GM12878 (cell line): ENCODE measurements around the gene DNMT3A. TPM values are rescaled to one million over a fixed set of nuclear protein-coding genes. Genes with fewer than 3 reads are reported as not detected.

Experiments
- ATAC-seq: fragments of 200-7000 bp; cut with Tn5 transposase; 3 replicates; pipeline ENCODE4 v1.9.1; 2020; ENCODE audit warnings: mild to moderate bottlenecking, moderate library complexity
- BruUV-seq: library from RNA; stranded (reverse); fragments of 400-500 nt; replicated peaks from 2 replicates; lab custom pipeline; 2021; lab: Mats Ljungman, UMichigan
- CTCF ChIA-PET: fragments of 300-600 bp; sonication (Branson Sonifier 250); formaldehyde crosslinking; extraction: SDS; loops from one replicate; lab custom pipeline; 2021; ENCODE audit warnings: inconsistent platforms; lab: Yijun Ruan, JAX
- POLR2A ChIA-PET: fragments of 350-600 bp; formaldehyde crosslinking; extraction: SDS; loops from one replicate; lab custom pipeline; 2021; ENCODE audit warnings: inconsistent platforms; lab: Charles Lee
- RAD21 ChIA-PET: fragments of 300-600 bp; sonication (Branson Sonifier 250); formaldehyde crosslinking; loops from one replicate; lab custom pipeline; 2023; ENCODE audit warnings: antibody characterized with exemption; ENCODE audit not compliant: unreplicated experiment; lab: Charles Lee
- SMC1A ChIA-PET: fragments of 300-600 bp; sonication (Branson Sonifier 250); formaldehyde crosslinking; loops from one replicate; lab custom pipeline; 2023; ENCODE audit not compliant: unreplicated experiment, uncharacterized antibody; lab: Charles Lee
- DNase-seq: peaks from one replicate; pipeline ENCODE4 v3.0.0-alpha.2; 2011; ENCODE audit warnings: low read depth, low spot score
- FAIRE-seq: peaks from 3 replicates; lab custom pipeline; 2011; peaks lifted over from hg19 to GRCh38; lab: Jason Lieb, UNC
- H2AFZ ChIP-seq: 2 replicates; pipeline ENCODE4 v1.6.0; 2011; ENCODE audit warnings: low read depth, low read length, control low read depth; ENCODE audit not compliant: control insufficient read depth
- H3K27ac ChIP-seq: 2 replicates; pipeline ENCODE4 v1.5.1; 2011; ENCODE audit warnings: control low read depth; ENCODE audit not compliant: control insufficient read depth, insufficient read depth
- H3K27me3 ChIP-seq, 2 experiments: replicated peaks in 1 of 2; 2 replicates each; pipeline versions ENCODE4 v1.6.0 to v1.6.1; 2011; ENCODE audit warnings: low read length in 1 of 2; ENCODE audit not compliant: control insufficient read depth in 2 of 2, insufficient read depth in 2 of 2
- H3K36me3 ChIP-seq, 2 experiments: 2 replicates each; pipeline ENCODE4 v1.5.1; 2011; ENCODE audit warnings: low read length in 1 of 2; ENCODE audit not compliant: control insufficient read depth in 2 of 2, insufficient read depth in 2 of 2
- H3K4me1 ChIP-seq: 2 replicates; pipeline ENCODE4 v1.6.1; 2011; ENCODE audit warnings: mild to moderate bottlenecking, low read length, moderate library complexity, mixed read lengths; ENCODE audit not compliant: control insufficient read depth, insufficient read depth
- H3K4me2 ChIP-seq: 2 replicates; pipeline ENCODE4 v1.6.0; 2011; ENCODE audit warnings: control low read depth; ENCODE audit not compliant: control insufficient read depth, insufficient read depth
- H3K4me3 ChIP-seq: fragments of 200-600 bp; sonication (generic); 2 replicates; pipeline ENCODE4 v1.5.1; 2016
- H3K79me2 ChIP-seq: 2 replicates; pipeline ENCODE4 v1.6.0; 2011; ENCODE audit warnings: low read length; ENCODE audit not compliant: control insufficient read depth, insufficient read depth
- H3K9ac ChIP-seq: 2 replicates; pipeline ENCODE4 v1.8.0; 2011; ENCODE audit warnings: low read length, control low read depth, mixed read lengths; ENCODE audit not compliant: control insufficient read depth, insufficient read depth
- H3K9me3 ChIP-seq: replicated peaks from 3 replicates; pipeline ENCODE4 v1.5.1; 2011; ENCODE audit warnings: mild to moderate bottlenecking, low read length; ENCODE audit not compliant: control insufficient read depth, insufficient read depth
- H4K20me1 ChIP-seq: 2 replicates; pipeline ENCODE4 v1.6.0; 2011; ENCODE audit not compliant: control insufficient read depth, insufficient read depth
- BACH1 ChIP-seq: fragments of 450-650 bp; IDR thresholded peaks from 2 replicates; pipeline ENCODE4 v1.6.1; 2017; ENCODE audit warnings: mild to moderate bottlenecking, borderline replicate concordance
- BCL11A ChIP-seq: IDR thresholded peaks from 2 replicates; pipeline ENCODE4 v1.6.1; 2011; ENCODE audit warnings: low read depth, low read length
- BRCA1 ChIP-seq: IDR thresholded peaks from 2 replicates; pipeline ENCODE4 v1.6.1; 2011; ENCODE audit warnings: low read depth, low read length, improper control_type of control experiment
- CBFB ChIP-seq: IDR thresholded peaks from 2 replicates; pipeline ENCODE4 v1.6.1; 2016; ENCODE audit warnings: antibody characterized with exemption, low read depth
- CHD1 ChIP-seq: IDR thresholded peaks from 2 replicates; pipeline ENCODE4 v1.6.1; 2012; ENCODE audit warnings: low read depth, low read length, improper control_type of control experiment
- CREM ChIP-seq: IDR thresholded peaks from 2 replicates; pipeline ENCODE4 v1.6.1; 2014; ENCODE audit warnings: antibody characterized with exemption, low read depth
- EP300 ChIP-seq, 2 experiments: fragments of 150-350 bp in 1 of 2; IDR thresholded peaks; 2 replicates each; pipeline ENCODE4 v1.6.1; 2011 to 2012; ENCODE audit warnings: low read depth in 2 of 2, low read length in 2 of 2, borderline replicate concordance in 1 of 2, improper control_type of control experiment in 1 of 2, inconsistent platforms in 1 of 2; ENCODE audit not compliant: control insufficient read depth in 1 of 2
- MTA3 ChIP-seq: IDR thresholded peaks from 2 replicates; pipeline ENCODE4 v1.6.1; 2012; ENCODE audit warnings: low read length, inconsistent platforms, borderline replicate concordance
- MYB ChIP-seq: fragments of 150-350 bp; IDR thresholded peaks from 2 replicates; pipeline ENCODE4 v1.6.1; 2014; ENCODE audit warnings: mild to moderate bottlenecking, low read depth, low read length, borderline replicate concordance
- NFYA ChIP-seq: IDR thresholded peaks from 2 replicates; pipeline ENCODE4 v1.6.1; 2011; ENCODE audit warnings: low read depth, mild to moderate bottlenecking, low read length, improper control_type of control experiment, borderline replicate concordance
- NR2C1 ChIP-seq: fragments of 450-650 bp; IDR thresholded peaks from 2 replicates; pipeline ENCODE4 v1.6.1; 2017; ENCODE audit warnings: antibody characterized with exemption, mild to moderate bottlenecking, moderate library complexity
- NR2F1 ChIP-seq: fragments of 450-650 bp; conservative IDR thresholded peaks from 2 replicates; pipeline ENCODE4 v1.6.1; 2017; ENCODE audit warnings: mild to moderate bottlenecking
- PAX5 ChIP-seq: IDR thresholded peaks from 2 replicates; pipeline ENCODE4 v1.6.1; 2011; ENCODE audit warnings: low read depth, low read length, borderline replicate concordance
- SMAD1 ChIP-seq: fragments of 450-650 bp; IDR thresholded peaks from 2 replicates; pipeline ENCODE4 v1.6.1; 2018; ENCODE audit warnings: mild to moderate bottlenecking, low read depth; ENCODE audit not compliant: partially characterized antibody
- SMARCA5 ChIP-seq: fragments of 450-650 bp; IDR thresholded peaks from 2 replicates; pipeline ENCODE4 v1.6.1; 2017; ENCODE audit warnings: mild to moderate bottlenecking
- SREBF2 ChIP-seq: IDR thresholded peaks from 2 replicates; pipeline ENCODE4 v1.6.1; 2012; ENCODE audit warnings: mild to moderate bottlenecking, low read length
- ZBED1 ChIP-seq: IDR thresholded peaks from 2 replicates; pipeline ENCODE4 v1.6.1; 2016; ENCODE audit warnings: borderline replicate concordance
- WGBS: methylation state at CpG from one replicate; pipeline ENCODE4 v1.1.6; 2016; ENCODE audit warnings: low lambda C conversion rate; ENCODE audit not compliant: insufficient replicate concordance, insufficient coverage; ENCODE audit errors: missing lambda C conversion rate; 5-methylcytosine and 5-hydroxymethylcytosine counted together
- in situ Hi-C: fragments of 300-500 bp; cut with MboI; formaldehyde crosslinking; loops from 9 replicates; pipeline ENCODE4 v1.14.3; 2018; ENCODE audit warnings: mixed read lengths
- intact Hi-C: fragments of 100-400 bp; cut with micrococcal nuclease; formaldehyde crosslinking; loops from one replicate; pipeline ENCODE4 v1.14.2; 2022; ENCODE audit not compliant: unreplicated experiment
- polyA plus RNA-seq, 11 experiments: library from polyadenylated mRNA; depleted of rRNA in 4 of 11; unstranded in 6 of 11; stranded (reverse) in 5 of 11; fragments of >200 nt; fragmentation: Nextera tagmentation in 4 of 11; fragmentation: Illumina TruSeq in 1 of 11; extraction: Ambion mirVana in 4 of 11; extraction: Trizol in 1 of 11; gene quantifications; 1 replicate in 1 of 11; 2 replicates in 10 of 11; pipeline versions ENCODE4 v1.2.1 to v1.2.3, GENCODE V29; 2011 to 2016; ENCODE audit warnings: inconsistent platforms in 2 of 11, missing spikeins in 2 of 11, low read depth in 1 of 11
- total RNA-seq, 4 experiments: library from RNA; depleted of rRNA in 3 of 4; stranded (reverse); fragments of >200 nt in 3 of 4; fragmentation: Illumina TruSeq in 1 of 4; extraction: Trizol in 1 of 4; gene quantifications; 2 replicates each; pipeline versions ENCODE4 v1.2.1 to v1.2.3, GENCODE V29; 2013 to 2021
- TF ChIP-seq, protein P1 (sequence below): fragments of 450-650 bp; IDR thresholded peaks from 2 replicates; pipeline ENCODE4 v1.6.1; 2014; ENCODE audit warnings: mild to moderate bottlenecking

The DNMT3A gene
- total and polyA plus RNA-seq, 10 of the 15 experiments (the other 5 are each of a cell fraction or from before 2014, with no cell fraction given), result 7.4 to 51.6 (median 17.4) TPM

GRCh38 chr2:25372405-25373268 lies 30.9 kb upstream of the DNMT3A start:
- Histone ChIP-seq H2AFZ (no peak overlapping the region), H3K27me3 (no peaks in the 10 kb centered on the region), H3K36me3 (no peaks in the 10 kb centered on the region), H4K20me1 (no peaks in the 10 kb centered on the region), H3K4me2 (no peak overlapping the region), H3K4me1 (peaks cover 12% of the 10 kb centered on the region), H3K27ac (no peak overlapping the region), H3K4me3 (no peak overlapping the region), H3K9me3 (no peaks in the 10 kb centered on the region), H3K9ac (no peak overlapping the region), H3K79me2 (no peaks in the 10 kb centered on the region)
- no peak for ATAC-seq
- ChIA-PET POLR2A (interaction anchor here (0.6 to 2.4 kb wide), 3 partner anchors 10 to 151 kb away, joined by 3 to 11 read pairs (median 4); no protein-coding TSS in a partner anchor), SMC1A (interaction anchor here (0.5 to 1.0 kb wide), 2 partner anchors 10 to 38 kb away, joined by 3 read pairs; no protein-coding TSS in a partner anchor), CTCF (interaction anchor here (0.7 to 1.8 kb wide), 2 partner anchors 10 to 235 kb away, joined by 3 to 7 read pairs; no protein-coding TSS in a partner anchor), RAD21 (no interaction called here)
- FAIRE-seq, result no peak
- DNase-seq, result no peak
- intact Hi-C loops, result no loop called here
- no TSS peak for BruUV-seq
- in situ Hi-C loops, result no loop called here
- 87% methylated on average over 24 of the region's 25 CpGs for WGBS
- no peak for TF ChIP-seq SMARCA5
- TF ChIP-seq BRCA1, result no peak
- no peak for TF ChIP-seq NR2F1
- no peak for TF ChIP-seq CHD1
- TF ChIP-seq CBFB, result no peak
- TF ChIP-seq PAX5, result no peak
- TF ChIP-seq NFYA, result no peak
- TF ChIP-seq BACH1, result no peak
- TF ChIP-seq MYB, result no peak
- TF ChIP-seq BCL11A, result no peak
- TF ChIP-seq EP300 (IDR thresholded peaks at IDR 0.05; ENCODE audit: borderline replicate concordance in 1 of 2, control insufficient read depth in 1 of 2, low read depth in 2 of 2, low read length in 2 of 2), result no peak
- no peak for TF ChIP-seq NR2C1
- no peak for TF ChIP-seq ZBED1
- TF ChIP-seq SMAD1, result no peak
- no peak for TF ChIP-seq SREBF2
- TF ChIP-seq CREM, result no peak
- TF ChIP-seq, protein P1, sequence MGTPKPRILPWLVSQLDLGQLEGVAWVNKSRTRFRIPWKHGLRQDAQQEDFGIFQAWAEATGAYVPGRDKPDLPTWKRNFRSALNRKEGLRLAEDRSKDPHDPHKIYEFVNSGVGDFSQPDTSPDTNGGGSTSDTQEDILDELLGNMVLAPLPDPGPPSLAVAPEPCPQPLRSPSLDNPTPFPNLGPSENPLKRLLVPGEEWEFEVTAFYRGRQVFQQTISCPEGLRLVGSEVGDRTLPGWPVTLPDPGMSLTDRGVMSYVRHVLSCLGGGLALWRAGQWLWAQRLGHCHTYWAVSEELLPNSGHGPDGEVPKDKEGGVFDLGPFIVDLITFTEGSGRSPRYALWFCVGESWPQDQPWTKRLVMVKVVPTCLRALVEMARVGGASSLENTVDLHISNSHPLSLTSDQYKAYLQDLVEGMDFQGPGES, result no peak
- no peak for TF ChIP-seq MTA3
